HG02678 (cell line): Measurements from ENCODE around the gene AP2A1.
"Not testable (repeated sequence)": the region's sequence is repeated elsewhere in the genome, so short reads cannot be mapped to it uniquely, and the experiment has no call there.

ENCODE experiments used
- ATAC-seq: cut with Tn5 transposase; IDR thresholded peaks from one replicate; pipeline ENCODE4 v1.9.1; 2021; ENCODE audit warnings: mild to moderate bottlenecking, moderate library complexity; ENCODE audit not compliant: unreplicated experiment

The AP2A1 gene

DNA sequence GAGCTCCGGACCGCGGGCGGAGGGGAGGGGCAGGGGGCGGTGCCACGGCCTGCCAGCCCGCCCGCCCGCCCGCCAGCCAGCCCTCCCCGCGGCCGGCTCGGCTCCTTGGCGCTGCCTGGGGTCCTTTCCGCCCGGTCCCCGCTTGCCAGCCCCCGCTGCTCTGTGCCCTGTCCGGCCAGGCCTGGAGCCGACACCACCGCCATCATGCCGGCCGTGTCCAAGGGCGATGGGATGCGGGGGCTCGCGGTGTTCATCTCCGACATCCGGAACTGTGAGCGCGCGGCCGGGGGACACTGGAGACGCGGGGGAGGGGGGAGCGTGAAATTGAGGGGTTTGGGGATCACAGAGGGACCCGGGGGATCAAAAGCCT lies at the start of gene AP2A1:
TSS of gene AP2A1 (plus strand) at position 72 of the 370 bp plus-strand sequence. CDS start at position 205, 133 bp downstream.
- ATAC-seq: peak; percentile 6

DNA sequence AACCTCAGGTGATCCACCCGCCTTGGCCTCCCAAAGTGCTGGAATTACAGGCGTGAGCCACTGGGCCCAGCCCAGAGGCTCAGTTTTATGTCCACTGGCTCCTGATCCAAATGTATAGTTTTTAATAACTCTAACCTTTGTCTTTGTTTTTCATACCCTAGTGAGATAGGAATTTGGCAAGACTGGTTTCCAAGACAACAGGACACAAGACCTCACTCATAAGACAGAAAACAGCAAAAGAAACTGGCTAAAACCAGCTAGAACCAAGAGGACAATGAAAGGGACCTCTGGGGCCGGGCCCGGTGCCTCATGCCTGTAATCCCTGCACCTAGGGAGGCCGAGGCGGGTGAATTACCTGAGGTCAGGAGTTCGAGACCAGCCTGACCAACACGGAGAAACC lies 48.3 kb upstream of the AP2A1 start:
- no peak for ATAC-seq

DNA sequence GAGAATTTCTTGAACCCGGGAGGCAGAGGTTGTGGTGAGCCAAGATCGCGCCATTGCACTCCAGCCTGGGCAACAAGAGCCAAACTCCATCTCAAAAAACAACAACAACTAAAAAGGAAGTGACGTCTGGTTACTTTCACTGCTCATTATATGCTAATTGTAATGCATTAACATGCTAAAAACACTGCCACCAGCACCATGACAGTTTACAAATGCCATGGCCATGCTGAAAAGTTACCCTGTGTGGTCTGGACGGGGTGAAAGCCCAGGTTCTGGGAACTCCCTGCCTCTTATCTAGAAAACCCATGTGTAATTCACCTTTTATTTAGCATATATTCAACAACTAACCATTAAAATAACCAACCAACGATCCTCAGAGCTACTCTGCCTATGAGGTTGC lies 47.8 kb upstream of the AP2A1 start:
- no peak for ATAC-seq

DNA sequence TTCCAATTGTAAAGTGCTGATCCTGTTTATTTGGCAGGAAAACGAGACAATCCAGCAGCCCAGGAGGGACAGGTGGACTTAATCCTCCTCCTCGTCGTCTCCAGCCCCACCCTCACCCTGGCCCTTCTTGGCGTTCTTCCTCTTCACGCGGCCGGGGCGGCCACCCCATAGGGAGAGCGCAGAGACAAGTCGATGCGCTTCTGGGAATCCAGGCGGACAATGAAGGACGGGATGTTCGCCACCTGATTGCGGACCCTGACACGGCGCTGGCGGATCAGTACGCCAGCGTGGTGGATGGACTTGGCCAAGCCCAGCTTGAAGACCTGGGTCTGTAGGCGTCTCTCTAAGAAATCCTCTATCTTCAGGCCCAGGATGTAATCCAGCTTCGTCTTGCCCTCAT lies 47.4 kb upstream of the AP2A1 start:
- not testable (repeated sequence) for ATAC-seq

DNA sequence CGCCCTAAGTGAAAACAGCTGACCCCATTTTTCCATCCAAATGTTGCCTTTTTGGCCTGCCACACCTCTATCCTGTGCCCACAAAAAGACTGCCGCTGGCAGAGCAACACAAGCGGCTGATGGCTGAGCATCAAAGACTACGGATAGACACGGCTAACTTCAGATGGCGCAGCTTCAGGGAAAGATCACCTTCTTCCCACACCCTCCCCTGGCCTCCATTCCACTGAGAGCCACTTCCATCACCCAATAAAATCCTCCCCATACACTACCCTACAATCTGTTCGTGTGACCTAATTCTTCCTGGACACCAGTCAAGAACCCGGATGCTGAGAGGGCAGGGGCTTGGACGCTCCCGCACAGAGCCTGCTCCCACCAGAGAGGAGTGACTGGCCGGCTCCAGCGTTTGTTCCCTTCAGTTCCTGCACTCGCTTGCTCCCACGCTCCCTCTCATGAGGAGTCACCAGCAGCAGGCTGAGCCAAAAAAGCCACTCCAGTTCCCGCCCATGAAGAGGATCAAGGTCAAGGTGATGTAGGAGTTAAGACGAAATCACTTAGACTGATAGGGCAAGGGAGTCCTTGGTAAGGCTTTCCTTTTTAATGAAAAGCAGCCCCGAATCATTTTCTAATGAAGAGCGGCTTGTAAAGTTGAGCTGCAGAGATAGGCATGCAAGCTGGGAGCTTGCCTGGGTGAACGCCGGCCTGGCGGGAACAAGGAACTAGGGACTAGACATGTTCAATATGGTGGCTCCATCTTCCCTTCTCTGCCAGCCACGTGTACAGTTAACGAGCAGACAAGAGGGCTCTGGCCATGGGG lies 39.4 kb upstream of the AP2A1 start:
- ATAC-seq: no peak

DNA sequence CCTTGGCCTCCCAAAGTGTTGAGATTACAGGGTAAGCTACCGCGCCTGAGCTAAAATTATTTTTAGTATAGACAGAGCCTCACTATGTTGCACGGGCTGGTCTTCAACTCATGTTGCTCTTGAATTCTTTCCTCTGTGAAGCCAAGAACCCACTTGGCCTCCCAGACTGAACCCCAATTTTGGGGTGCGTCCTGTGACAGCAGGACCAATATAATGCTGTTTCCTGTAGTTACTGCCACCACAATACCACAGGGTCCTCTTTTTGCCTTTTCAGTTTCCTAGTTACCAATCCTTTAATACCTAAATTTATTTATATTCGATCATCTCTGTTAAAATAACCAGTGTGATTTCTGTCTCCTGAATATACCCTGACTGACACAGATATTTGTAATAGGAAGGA lies 36.6 kb upstream of the AP2A1 start:
- no peak for ATAC-seq

DNA sequence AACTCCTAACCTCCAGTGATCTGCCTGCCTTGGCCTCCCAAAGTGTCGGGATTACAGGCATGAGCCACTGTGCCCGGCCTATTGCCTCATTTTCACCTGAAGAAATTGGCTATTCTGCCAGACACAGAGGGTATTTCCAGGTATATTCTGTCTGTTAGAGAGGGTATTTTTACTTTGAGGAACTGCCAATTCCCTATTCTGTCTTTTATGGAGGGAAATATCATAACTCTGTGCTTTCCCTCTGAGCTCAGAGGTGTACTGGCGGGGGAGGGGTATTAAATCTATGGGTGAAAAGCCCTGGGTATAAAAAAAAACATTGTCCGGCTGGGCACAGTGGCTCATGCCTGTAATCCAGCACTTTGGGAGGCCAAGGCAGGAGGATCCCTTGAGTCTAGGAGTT lies 28.5 kb upstream of the AP2A1 start:
- no peak for ATAC-seq

DNA sequence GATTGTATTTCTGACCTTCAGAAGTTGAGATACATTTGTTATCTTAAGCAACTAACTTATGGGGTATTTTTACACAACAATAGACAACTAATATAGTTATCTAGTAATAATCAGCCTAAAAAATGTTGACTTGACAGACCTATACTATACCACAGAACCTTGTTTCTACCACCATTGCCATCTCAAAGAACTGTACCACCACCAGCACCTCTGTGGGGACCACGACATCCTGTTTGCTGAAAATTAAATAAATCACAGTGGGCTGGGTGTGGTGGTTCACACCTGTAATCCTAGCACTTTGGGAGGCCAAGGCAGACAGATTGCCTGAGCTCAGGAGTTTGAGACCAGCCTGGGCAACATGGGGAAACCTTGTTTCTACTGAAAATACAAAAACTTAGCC lies 27.7 kb upstream of the AP2A1 start:
- no peak for ATAC-seq

DNA sequence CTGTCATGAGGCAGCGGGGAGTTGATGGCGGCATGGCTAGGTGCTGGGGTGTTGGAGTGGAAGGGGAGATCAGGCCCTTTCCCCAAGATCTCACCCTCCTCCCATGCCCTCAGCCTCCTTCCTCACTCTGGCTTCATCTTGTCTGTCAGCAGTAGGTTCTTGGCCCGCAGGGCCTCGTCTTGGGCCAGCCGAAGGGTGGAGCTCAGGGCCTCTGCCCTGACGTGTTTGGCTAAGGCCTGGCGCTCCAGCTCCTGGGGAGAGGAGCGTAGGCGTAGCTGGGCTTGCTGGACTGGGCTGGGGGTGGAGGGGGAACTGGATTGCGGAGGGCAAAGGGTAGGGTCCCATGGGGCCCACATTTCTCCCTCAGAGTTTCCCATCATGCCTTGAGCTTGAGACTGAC lies 26.9 kb upstream of the AP2A1 start:
- ATAC-seq: no peak

DNA sequence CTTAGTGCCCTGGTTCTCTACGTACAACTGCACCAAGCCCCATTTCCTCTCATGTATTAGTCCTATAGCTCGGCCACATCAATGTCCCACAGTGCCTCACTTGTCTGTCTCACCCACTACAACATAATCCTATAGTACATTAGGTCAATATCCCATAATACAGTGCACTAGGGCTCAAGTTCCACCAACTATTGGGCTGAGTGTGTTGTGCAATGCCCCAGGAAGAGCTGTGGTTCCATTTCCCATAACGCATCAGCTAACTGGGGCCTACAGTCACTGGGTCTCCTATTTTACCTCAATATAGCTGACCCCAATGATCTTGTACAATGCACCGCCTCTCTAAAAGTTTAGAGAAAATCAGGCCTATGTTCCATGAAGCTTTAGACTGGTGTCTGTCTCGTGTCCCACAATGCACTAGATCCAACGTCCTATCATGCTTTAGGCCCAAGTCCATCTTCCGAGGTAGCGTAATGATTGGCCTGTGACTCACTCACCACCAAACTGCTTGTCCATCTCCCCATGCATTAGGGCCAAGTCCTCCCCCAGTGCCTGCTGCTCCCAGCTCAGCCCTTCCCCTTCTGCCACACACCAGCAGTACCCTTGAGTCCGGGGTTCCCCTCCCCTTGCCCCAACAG lies 25.5 kb upstream of the AP2A1 start:
- no peak for ATAC-seq

DNA sequence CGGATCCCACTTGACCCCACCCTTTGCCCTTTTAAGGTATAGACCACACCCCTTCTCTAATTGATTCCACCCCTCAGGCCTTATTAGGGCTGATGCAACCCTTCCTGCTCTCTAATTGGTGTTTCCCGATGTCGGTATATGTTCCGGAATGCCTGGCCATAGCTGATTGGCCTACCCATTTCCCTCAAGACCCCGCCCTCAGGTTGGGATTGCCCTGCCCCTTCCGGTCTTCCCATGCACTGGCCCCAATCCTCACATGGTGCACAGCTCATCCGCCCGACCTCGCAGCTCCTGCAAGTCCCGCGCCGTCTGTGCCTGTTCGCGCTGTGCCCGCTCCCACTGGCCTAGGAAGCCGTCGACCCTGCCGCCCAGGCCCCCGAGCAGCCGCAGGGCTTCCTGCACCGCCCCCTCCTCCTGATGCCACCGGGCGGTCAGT lies 21.8 kb upstream of the AP2A1 start:
- ATAC-seq: no peak

DNA sequence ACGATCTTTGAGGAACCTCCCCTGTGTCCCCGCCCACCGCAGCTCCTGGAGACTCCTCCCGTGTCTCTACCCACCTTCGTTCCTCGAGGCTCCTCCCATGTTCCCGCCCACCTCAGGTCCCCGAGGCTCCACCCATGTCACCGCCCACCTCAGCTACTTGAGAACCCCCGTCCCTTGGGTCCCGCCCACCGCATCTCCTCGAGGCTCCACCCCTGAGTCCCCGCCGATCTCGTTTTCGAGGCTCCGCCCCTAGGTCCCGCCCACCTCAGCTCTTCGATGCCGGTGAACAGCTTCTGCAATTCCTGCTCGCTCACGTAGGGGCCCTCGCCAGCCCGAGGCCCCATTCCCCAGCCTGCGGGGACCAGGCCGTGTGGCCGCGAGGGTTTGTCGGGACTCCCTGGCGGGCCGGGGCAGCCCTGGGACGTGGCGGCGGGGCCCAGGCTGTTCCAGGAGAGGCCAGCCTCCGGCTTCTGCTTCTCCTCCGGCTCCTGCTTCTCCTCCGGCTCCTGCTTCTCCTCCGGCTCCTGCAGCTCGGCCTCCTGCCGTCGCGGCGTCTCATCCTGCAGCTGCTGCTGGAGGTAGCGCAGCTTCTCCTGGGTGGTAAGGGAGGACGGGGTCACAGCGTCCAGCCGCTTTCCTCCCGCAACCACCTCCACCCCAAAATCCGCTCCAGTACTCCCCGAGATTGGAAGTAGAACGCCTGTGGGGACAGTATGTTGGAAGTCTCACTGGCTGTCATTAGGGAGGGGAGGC lies 20.4 kb upstream of the AP2A1 start:
- ATAC-seq: no peak

DNA sequence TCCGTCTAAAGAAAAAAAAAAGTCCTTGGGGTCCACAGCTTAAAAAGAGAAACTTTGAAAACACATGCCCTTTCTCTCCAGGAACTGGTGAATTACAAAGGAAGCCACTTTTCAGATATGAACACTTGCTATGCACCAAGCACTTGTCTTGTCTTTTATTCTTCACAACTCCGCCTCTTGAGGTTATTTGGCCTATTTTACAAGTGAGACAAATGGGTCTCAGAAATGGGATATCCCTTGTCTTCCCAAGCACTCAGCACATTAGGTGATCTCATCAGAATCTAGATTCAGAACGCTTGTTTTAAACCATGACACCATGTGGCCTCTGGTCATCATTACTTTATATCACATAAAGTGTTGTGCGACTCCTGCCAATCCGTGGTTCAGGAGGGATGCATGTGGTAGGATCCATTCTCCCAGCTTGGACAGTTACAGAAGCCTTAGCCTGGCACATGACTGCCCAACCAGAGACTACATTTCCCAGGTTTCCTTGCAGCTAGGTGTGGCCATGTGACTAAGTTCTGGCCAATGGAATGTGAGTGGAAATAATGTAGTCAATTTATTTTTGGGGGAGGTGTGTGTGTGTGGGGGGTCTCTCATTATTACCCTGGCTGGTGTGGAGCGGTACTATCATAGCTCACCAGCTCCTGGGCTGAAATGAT lies 17.6 kb upstream of the AP2A1 start:
- no peak for ATAC-seq

DNA sequence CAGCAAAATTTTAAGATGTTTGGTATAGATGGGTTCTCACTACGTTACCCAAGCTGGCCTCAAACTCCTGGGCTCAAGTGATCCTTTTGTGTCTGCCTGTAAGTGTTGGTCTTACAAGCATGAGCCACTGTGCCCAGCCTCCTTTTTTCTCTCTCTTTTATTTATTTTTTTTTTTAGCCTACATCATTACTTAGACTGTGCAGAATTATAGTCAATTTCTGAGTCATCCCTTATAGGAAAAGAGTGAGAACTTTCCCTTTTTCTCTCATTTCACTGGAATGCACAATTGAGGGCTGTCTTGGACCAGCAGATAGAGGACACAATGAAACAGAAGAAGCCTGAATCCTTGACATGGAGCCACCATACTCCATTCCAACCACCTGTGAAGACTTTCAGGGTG lies 17.0 kb upstream of the AP2A1 start:
- no peak for ATAC-seq

DNA sequence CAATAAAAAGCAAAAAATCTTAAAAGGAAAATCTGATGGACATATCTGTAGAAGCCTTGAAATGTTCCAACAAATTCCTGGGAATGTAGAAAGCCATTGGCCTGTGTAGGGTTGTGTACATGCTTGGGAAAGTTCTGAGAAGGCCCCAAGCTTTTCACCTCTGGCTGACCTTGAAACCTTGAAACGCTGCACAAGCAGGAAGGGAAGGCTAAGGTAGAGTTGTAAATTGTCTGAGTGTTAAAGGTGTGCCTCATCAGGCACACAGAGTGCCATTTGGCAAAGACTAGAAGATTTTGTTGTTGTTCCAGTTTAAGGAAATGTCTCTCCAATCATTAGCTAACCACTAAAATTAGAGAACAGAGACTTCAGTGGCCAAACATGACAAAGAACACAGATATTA lies 14.1 kb upstream of the AP2A1 start:
- no peak for ATAC-seq

DNA sequence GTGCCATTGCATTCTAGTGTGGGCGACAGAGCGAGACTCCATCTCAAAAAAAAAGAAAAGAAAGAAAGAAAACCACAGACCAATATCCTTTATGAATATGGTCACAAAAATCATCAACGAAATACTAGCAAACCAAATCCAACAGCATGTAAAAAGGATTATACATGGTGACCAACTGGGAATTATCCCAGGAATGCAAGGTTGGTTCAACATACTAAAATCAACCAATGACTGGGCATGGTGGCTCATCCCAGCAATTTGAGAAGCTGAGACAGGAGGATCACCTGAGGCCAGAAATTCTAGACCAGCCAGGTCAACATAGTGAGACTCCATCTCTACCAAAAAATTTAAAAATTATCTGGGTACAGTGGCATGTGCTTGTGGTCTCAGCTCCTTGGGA lies 10.8 kb upstream of the AP2A1 start:
- ATAC-seq: no peak

DNA sequence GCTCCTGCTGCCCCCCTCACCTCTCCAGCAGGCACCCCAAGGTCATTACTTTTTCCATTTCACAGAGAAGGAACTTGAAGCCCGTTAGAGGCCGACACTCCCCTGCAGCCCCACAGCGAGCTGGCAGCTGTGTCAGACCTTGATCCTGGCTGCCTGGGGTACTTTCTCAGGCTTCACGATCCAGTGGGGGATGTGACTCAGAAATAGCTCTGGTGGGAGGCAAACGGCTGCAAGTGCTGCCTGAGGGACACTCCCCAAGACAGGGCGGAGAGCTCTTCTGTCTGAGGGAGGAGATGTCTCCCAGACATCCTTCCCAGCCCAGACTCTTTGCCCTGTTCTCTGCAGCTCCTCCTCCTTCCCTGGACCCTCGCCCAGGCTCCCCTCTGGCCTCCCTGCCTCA lies 8.5 kb upstream of the AP2A1 start:
- ATAC-seq: no peak

DNA sequence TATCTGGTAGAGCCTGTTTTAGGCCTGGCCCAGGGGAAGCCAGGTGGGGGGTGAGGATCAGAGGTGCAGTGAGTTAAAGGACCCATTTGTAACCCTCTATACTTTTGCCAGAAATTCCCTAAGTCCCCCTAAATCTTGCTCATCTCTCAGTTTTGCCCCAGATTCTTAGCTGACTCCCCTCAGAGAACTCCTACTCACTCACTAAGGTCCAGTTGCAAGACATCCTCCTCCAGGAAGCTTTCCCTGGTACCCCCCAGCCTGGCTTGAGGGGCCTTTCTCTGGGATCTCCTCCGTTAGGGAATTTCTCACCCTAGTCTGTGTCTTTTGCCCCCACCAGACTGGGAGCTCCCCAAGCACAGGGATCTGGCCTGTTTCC lies 5.6 kb upstream of the AP2A1 start:
- ATAC-seq: no peak

DNA sequence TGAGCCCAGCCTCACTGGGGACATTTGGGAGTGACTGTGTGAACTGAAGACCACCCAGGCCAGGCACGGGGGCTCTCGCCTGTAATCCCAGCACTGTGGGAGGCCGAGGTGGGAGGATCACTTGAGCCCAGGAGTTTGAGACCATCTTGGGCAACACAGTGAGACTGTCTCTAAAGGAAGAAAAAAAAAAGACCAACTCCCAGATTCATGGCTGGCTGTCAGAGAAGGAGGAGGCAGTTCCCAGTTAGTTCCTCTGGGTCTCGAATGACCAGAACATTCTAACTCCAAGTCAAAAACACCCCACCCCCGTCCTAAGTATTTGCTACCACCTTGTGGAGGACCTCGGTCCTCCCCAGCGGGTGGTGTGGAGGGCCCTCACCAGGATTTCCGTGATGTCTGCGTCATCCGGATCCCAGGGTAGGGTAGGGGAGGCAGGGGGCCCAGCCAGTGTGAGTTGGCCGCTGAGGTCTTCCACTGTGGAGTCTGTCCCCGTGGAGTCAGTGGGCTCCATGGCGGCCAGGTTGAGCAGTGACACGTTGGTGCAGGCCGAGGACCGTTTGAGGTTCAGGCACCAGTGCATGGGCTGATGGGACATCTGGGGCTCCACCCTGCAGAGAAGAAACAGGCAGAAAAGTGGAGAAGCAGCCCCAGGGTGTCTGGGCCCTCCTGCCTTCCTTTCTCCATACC lies 5.0 kb upstream of the AP2A1 start:
- ATAC-seq: no peak

DNA sequence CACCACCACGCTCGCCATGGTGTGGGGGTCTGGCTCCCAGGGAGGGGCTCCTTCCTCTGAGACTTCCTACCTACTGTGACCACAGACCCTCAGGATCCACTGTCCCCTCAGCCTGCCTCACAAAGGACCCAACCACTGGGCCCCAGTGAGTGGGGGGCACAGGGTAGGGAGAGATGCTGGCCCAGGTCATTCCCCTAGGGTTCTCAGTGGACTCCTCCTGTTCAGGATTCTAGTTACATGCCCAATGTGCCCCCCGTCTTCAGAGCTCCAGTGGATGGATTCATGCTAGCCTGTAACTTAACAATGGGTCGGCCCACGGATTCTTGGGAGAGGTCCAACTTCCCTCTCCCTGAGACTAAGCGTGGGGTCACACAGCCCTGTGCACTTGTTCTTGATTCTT lies 3.6 kb upstream of the AP2A1 start, which contains the start of gene TSKS:
TSS of gene TSKS (minus strand) at position 77 of the 400 bp plus-strand sequence. CDS start at position 18, 59 bp downstream.
- no peak for ATAC-seq

DNA sequence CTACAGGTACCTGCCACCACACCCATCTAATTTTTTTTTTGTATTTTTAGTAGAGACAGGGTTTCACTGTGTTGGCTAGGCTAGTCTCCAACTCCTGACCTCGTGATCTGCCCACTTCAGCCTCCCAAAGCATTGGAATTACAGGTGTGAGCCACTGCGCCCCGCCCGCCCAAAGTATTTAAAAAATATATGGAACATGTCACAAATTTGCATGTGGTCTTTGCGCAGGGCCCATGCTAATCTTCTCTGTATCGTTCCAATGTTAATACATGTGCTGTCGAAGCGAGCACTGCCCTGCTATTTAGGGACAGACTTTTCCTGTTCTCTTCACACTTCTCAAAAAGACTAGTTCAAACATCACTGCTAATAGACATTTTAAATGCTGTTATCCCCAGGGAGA lies 2.5 kb upstream of the AP2A1 start:
- no peak for ATAC-seq
